Body of pancreas (tissue), 4 donors: ENCODE results near the gene HLA-DMB.

ENCODE experiments used
- POLR2A ChIP-seq, 3 donors: fragments of 450-650 bp; IDR thresholded peaks; one replicate each; pipeline ENCODE4 v1.6.1; 2016; ENCODE audit warnings: antibody characterized with exemption in 3 of 3, mild to moderate bottlenecking in 2 of 3
- TF ChIP-seq, protein P1 (sequence below), 7 experiments: fragments of 450-650 bp in 4 of 7; fragments of 200-600 bp in 3 of 7; sonication (generic) in 3 of 7; IDR thresholded peaks; one replicate each; pipeline ENCODE4 v1.5.1; 2016 to 2019; ENCODE audit warnings: antibody characterized with exemption in 7 of 7

- TF ChIP-seq, protein P1, sequence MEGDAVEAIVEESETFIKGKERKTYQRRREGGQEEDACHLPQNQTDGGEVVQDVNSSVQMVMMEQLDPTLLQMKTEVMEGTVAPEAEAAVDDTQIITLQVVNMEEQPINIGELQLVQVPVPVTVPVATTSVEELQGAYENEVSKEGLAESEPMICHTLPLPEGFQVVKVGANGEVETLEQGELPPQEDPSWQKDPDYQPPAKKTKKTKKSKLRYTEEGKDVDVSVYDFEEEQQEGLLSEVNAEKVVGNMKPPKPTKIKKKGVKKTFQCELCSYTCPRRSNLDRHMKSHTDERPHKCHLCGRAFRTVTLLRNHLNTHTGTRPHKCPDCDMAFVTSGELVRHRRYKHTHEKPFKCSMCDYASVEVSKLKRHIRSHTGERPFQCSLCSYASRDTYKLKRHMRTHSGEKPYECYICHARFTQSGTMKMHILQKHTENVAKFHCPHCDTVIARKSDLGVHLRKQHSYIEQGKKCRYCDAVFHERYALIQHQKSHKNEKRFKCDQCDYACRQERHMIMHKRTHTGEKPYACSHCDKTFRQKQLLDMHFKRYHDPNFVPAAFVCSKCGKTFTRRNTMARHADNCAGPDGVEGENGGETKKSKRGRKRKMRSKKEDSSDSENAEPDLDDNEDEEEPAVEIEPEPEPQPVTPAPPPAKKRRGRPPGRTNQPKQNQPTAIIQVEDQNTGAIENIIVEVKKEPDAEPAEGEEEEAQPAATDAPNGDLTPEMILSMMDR (IDR thresholded peaks at IDR 0.05) = no peak
- TF ChIP-seq POLR2A (IDR thresholded peaks at IDR 0.05) = no peak
Observed at GRCh38 chr6:32982702-32983492, 42.1 kb upstream of the HLA-DMB start.
